ENCODE measurements around the gene DENND1A. TPM values are rescaled to one million over a fixed set of nuclear protein-coding genes. Genes with fewer than 3 reads are reported as not detected.
"Not testable (repeated sequence)": the region's sequence is repeated elsewhere in the genome, so short reads cannot be mapped to it uniquely, and the experiment has no call there.

DENND1A gene
- total RNA-seq, 1 donor from 2014 or later, result 18.5 TPM

GRCh38 chr9:123887837-123888236 is 42.1 kb downstream of the DENND1A start:
- Mint-ChIP-seq H3K27me3 (ENCODE audit: insufficient read depth) (no peaks in the 10 kb centered on the region), H3K4me3 (no peak overlapping the region), H3K4me1 (ENCODE audit: low read depth) (no peaks in the 10 kb centered on the region), H3K36me3 (ENCODE audit: low read depth) (peaks cover 2% of the 10 kb centered on the region), H3K27ac (no peak overlapping the region), H3K9me3 (no peaks in the 10 kb centered on the region)
- intact Hi-C loops (cut with micrococcal nuclease), result no loop called here
- no peak for DNase-seq (ENCODE audit: low spot score)

GRCh38 chr9:123885834-123886233 is 44.1 kb downstream of the DENND1A start:
- H3K27me3 Mint-ChIP-seq (ENCODE audit: insufficient read depth); DNase-seq (ENCODE audit: low spot score); H3K4me3 Mint-ChIP-seq; intact Hi-C loops (cut with micrococcal nuclease); H3K9me3 Mint-ChIP-seq; H3K27ac Mint-ChIP-seq; H3K4me1 Mint-ChIP-seq (ENCODE audit: low read depth); H3K36me3 Mint-ChIP-seq (ENCODE audit: low read depth): not testable (repeated sequence)

GRCh38 chr9:123883634-123884033 is 46.3 kb downstream of the DENND1A start:
- Mint-ChIP-seq H3K27ac (no peak overlapping the region), H3K4me3 (no peak overlapping the region), H3K27me3 (ENCODE audit: insufficient read depth) (no peaks in the 10 kb centered on the region), H3K4me1 (ENCODE audit: low read depth) (peaks cover 10% of the 10 kb centered on the region), H3K9me3 (no peaks in the 10 kb centered on the region), H3K36me3 (ENCODE audit: low read depth) (peaks cover 5% of the 10 kb centered on the region)
- intact Hi-C loops (cut with micrococcal nuclease), result no loop called here
- DNase-seq (ENCODE audit: low spot score), result no peak

- DNase-seq (ENCODE audit: low spot score), result no peak
- Mint-ChIP-seq H3K9me3 (no peaks in the 10 kb centered on the region), H3K27me3 (ENCODE audit: insufficient read depth) (no peaks in the 10 kb centered on the region), H3K4me3 (no peak overlapping the region), H3K4me1 (ENCODE audit: low read depth) (peaks cover 10% of the 10 kb centered on the region), H3K27ac (no peak overlapping the region), H3K36me3 (ENCODE audit: low read depth) (peaks cover 4% of the 10 kb centered on the region)
- intact Hi-C loops (cut with micrococcal nuclease), result no loop called here
Observed at GRCh38 chr9:123881604-123882003, 48.3 kb downstream of the DENND1A start.

GRCh38 chr9:123880420-123880819 is 49.5 kb downstream of the DENND1A start:
- peaks cover 7% of the 10 kb centered on the region for H3K36me3 Mint-ChIP-seq (ENCODE audit: low read depth)
- intact Hi-C loops (cut with micrococcal nuclease), result no loop called here
- no peaks in the 10 kb centered on the region for H3K9me3 Mint-ChIP-seq
- H3K27ac Mint-ChIP-seq, result no peak overlapping the region
- DNase-seq (ENCODE audit: low spot score), result no peak
- no peak overlapping the region for H3K4me3 Mint-ChIP-seq
- H3K27me3 Mint-ChIP-seq (ENCODE audit: insufficient read depth), result no peaks in the 10 kb centered on the region
- H3K4me1 Mint-ChIP-seq (ENCODE audit: low read depth), result peaks cover 10% of the 10 kb centered on the region

GRCh38 chr9:123876750-123877149 is 53.2 kb downstream of the DENND1A start:
- intact Hi-C loops (cut with micrococcal nuclease), result no loop called here
- Mint-ChIP-seq H3K4me1 (ENCODE audit: low read depth) (peaks cover 3% of the 10 kb centered on the region), H3K4me3 (no peak overlapping the region), H3K27ac (no peak overlapping the region), H3K9me3 (no peaks in the 10 kb centered on the region), H3K36me3 (ENCODE audit: low read depth) (peaks cover 7% of the 10 kb centered on the region), H3K27me3 (ENCODE audit: insufficient read depth) (no peaks in the 10 kb centered on the region)
- no peak for DNase-seq (ENCODE audit: low spot score)

- H3K27ac Mint-ChIP-seq, result no peak overlapping the region
- no peaks in the 10 kb centered on the region for H3K27me3 Mint-ChIP-seq (ENCODE audit: insufficient read depth)
- H3K9me3 Mint-ChIP-seq, result no peaks in the 10 kb centered on the region
- H3K4me1 Mint-ChIP-seq (ENCODE audit: low read depth), result peaks cover under 1% of the 10 kb centered on the region
- H3K4me3 Mint-ChIP-seq, result no peak overlapping the region
- peaks cover 4% of the 10 kb centered on the region for H3K36me3 Mint-ChIP-seq (ENCODE audit: low read depth)
- intact Hi-C loops (cut with micrococcal nuclease), result no loop called here
- DNase-seq (ENCODE audit: low spot score), result no peak
Observed at GRCh38 chr9:123872710-123873109, 57.2 kb downstream of the DENND1A start.

- Mint-ChIP-seq H3K9me3 (no peaks in the 10 kb centered on the region), H3K4me3 (no peak overlapping the region)
- no peak for DNase-seq (ENCODE audit: low spot score)
Observed at GRCh38 chr9:123871781-123872180, 58.1 kb downstream of the DENND1A start.

GRCh38 chr9:123868002-123868401 is 61.9 kb downstream of the DENND1A start:
- no peak overlapping the region for H3K27ac Mint-ChIP-seq
- no peaks in the 10 kb centered on the region for H3K27me3 Mint-ChIP-seq (ENCODE audit: insufficient read depth)
- no peaks in the 10 kb centered on the region for H3K9me3 Mint-ChIP-seq
- intact Hi-C loops (cut with micrococcal nuclease), result no loop called here
- no peaks in the 10 kb centered on the region for H3K36me3 Mint-ChIP-seq (ENCODE audit: low read depth)
- peaks cover 12% of the 10 kb centered on the region for H3K4me1 Mint-ChIP-seq (ENCODE audit: low read depth)
- H3K4me3 Mint-ChIP-seq, result no peak overlapping the region
- no peak for DNase-seq (ENCODE audit: low spot score)

More at GRCh38 chr9:123871781-123872180, 58.1 kb downstream of the DENND1A start:
- Mint-ChIP-seq H3K4me1 (ENCODE audit: low read depth) (peaks cover 8% of the 10 kb centered on the region), H3K36me3 (ENCODE audit: low read depth) (peaks cover 4% of the 10 kb centered on the region), H3K27ac (no peak overlapping the region), H3K27me3 (ENCODE audit: insufficient read depth) (no peaks in the 10 kb centered on the region)
- intact Hi-C loops (cut with micrococcal nuclease), result no loop called here

GRCh38 chr9:123867034-123867433 is 62.9 kb downstream of the DENND1A start:
- Mint-ChIP-seq H3K4me1 (ENCODE audit: low read depth) (peaks cover 12% of the 10 kb centered on the region), H3K27ac (no peak overlapping the region), H3K4me3 (no peak overlapping the region), H3K27me3 (ENCODE audit: insufficient read depth) (no peaks in the 10 kb centered on the region), H3K9me3 (no peaks in the 10 kb centered on the region), H3K36me3 (ENCODE audit: low read depth) (no peaks in the 10 kb centered on the region)
- intact Hi-C loops (cut with micrococcal nuclease), result no loop called here
- DNase-seq (ENCODE audit: low spot score), result no peak

- no peak overlapping the region for H3K27ac Mint-ChIP-seq
- no peaks in the 10 kb centered on the region for H3K9me3 Mint-ChIP-seq
- no peaks in the 10 kb centered on the region for H3K36me3 Mint-ChIP-seq (ENCODE audit: low read depth)
- no peak for DNase-seq (ENCODE audit: low spot score)
- intact Hi-C loops (cut with micrococcal nuclease), result no loop called here
- H3K4me1 Mint-ChIP-seq (ENCODE audit: low read depth), result peaks cover 12% of the 10 kb centered on the region
- no peak overlapping the region for H3K4me3 Mint-ChIP-seq
- no peaks in the 10 kb centered on the region for H3K27me3 Mint-ChIP-seq (ENCODE audit: insufficient read depth)
Observed at GRCh38 chr9:123866497-123866896, 63.4 kb downstream of the DENND1A start.

GRCh38 chr9:123865226-123866000 is 64.5 kb downstream of the DENND1A start:
- H3K36me3 Mint-ChIP-seq (ENCODE audit: low read depth), result no peaks in the 10 kb centered on the region
- no peak overlapping the region for H3K4me3 Mint-ChIP-seq
- H3K27ac Mint-ChIP-seq, result no peak overlapping the region
- H3K4me1 Mint-ChIP-seq (ENCODE audit: low read depth), result peaks cover 12% of the 10 kb centered on the region
- H3K27me3 Mint-ChIP-seq (ENCODE audit: insufficient read depth), result no peaks in the 10 kb centered on the region
- intact Hi-C loops (cut with micrococcal nuclease), result no loop called here
- DNase-seq (ENCODE audit: low spot score), result no peak
- no peaks in the 10 kb centered on the region for H3K9me3 Mint-ChIP-seq

- H3K9me3 Mint-ChIP-seq, result no peaks in the 10 kb centered on the region
- intact Hi-C loops (cut with micrococcal nuclease), result no loop called here
- peaks cover 12% of the 10 kb centered on the region for H3K4me1 Mint-ChIP-seq (ENCODE audit: low read depth)
- no peaks in the 10 kb centered on the region for H3K27me3 Mint-ChIP-seq (ENCODE audit: insufficient read depth)
- H3K4me3 Mint-ChIP-seq, result no peak overlapping the region
- DNase-seq (ENCODE audit: low spot score), result no peak
- H3K36me3 Mint-ChIP-seq (ENCODE audit: low read depth), result no peaks in the 10 kb centered on the region
- no peak overlapping the region for H3K27ac Mint-ChIP-seq
Observed at GRCh38 chr9:123864251-123864650, 65.7 kb downstream of the DENND1A start.

All from activated T-helper 1 cell treated with anti-CD3 and anti-CD28 coated beads, Interleukin-12 subunit alpha, Interleukin-12 subunit beta, Interleukin-2, Interleukin-4 antibody, amounts not matched to agents 30 ng/mL and 10 ng/mL and 1 ng/mL, durations not matched to agents 14 hours and 24 hours and 36 hours (primary cell).